GM04503 (cell line): ENCODE results near the gene VAV1.
"Not testable (repeated sequence)": the region's sequence is repeated elsewhere in the genome, so short reads cannot be mapped to it uniquely, and the experiment has no call there.

Source experiments
- DNase-seq: peaks from one replicate; pipeline ENCODE4 v3.0.0-alpha.2; 2012; ENCODE audit warnings: low read depth

VAV1 gene

GRCh38 chr19:6761053-6761676, 11.3 kb upstream of the VAV1 start:
- no peak for DNase-seq

- DNase-seq, result not testable (repeated sequence)
Observed at GRCh38 chr19:6762253-6762797, 10.2 kb upstream of the VAV1 start.

GRCh38 chr19:6765738-6766356, 6.7 kb upstream of the VAV1 start:
- DNase-seq, result no peak

GRCh38 chr19:6766357-6767080, 6.0 kb upstream of the VAV1 start:
- DNase-seq, result no peak

- no peak for DNase-seq
Observed at GRCh38 chr19:6767081-6767356, 5.5 kb upstream of the VAV1 start.

- no peak for DNase-seq
Observed at GRCh38 chr19:6767357-6768235, 4.9 kb upstream of the VAV1 start, which contains the start of gene SH2D3A. Gene SH2D3A (minus strand): TSS chr19:6767435. CDS start chr19:6763748, 3,687 bp downstream.

GRCh38 chr19:6768236-6768785, 4.2 kb upstream of the VAV1 start:
- DNase-seq, result no peak

- DNase-seq, result no peak
Observed at GRCh38 chr19:6769006-6769619, 3.4 kb upstream of the VAV1 start.

- DNase-seq, result not testable (repeated sequence)
Observed at GRCh38 chr19:6771648-6772027, 870 bp upstream of the VAV1 start.

- no peak for DNase-seq
Observed at GRCh38 chr19:6772866-6773322, 386 bp downstream of the VAV1 start.

- DNase-seq, result no peak
Observed at GRCh38 chr19:6773323-6773931, 919 bp downstream of the VAV1 start.

GRCh38 chr19:6774821-6775707, 2.6 kb downstream of the VAV1 start:
- no peak for DNase-seq

- not testable (repeated sequence) for DNase-seq
Observed at GRCh38 chr19:6776045-6776444, 3.5 kb downstream of the VAV1 start.

GRCh38 chr19:6776999-6777398, 4.5 kb downstream of the VAV1 start:
- DNase-seq, result no peak

GRCh38 chr19:6777434-6777833, 4.9 kb downstream of the VAV1 start:
- no peak for DNase-seq

GRCh38 chr19:6778386-6778785, 5.9 kb downstream of the VAV1 start:
- no peak for DNase-seq

- DNase-seq, result no peak
Observed at GRCh38 chr19:6779206-6779605, 6.7 kb downstream of the VAV1 start.

- DNase-seq, result no peak
Observed at GRCh38 chr19:6787393-6787792, 14.9 kb downstream of the VAV1 start.

- DNase-seq, result no peak
Observed at GRCh38 chr19:6788896-6789295, 16.4 kb downstream of the VAV1 start.
